ENCODE measurements around the gene CINP. TPM values are rescaled to one million over a fixed set of nuclear protein-coding genes. Genes with fewer than 3 reads are reported as not detected.

Gene CINP
- total RNA-seq, 3 donors from 2014 or later: 23.3 to 31.0 (median 26.7) TPM

GRCh38 chr14:102370305-102370809 lies 7.7 kb upstream of the CINP start:
- peak; percentile 57 for ATAC-seq
- TF ChIP-seq, protein P1, sequence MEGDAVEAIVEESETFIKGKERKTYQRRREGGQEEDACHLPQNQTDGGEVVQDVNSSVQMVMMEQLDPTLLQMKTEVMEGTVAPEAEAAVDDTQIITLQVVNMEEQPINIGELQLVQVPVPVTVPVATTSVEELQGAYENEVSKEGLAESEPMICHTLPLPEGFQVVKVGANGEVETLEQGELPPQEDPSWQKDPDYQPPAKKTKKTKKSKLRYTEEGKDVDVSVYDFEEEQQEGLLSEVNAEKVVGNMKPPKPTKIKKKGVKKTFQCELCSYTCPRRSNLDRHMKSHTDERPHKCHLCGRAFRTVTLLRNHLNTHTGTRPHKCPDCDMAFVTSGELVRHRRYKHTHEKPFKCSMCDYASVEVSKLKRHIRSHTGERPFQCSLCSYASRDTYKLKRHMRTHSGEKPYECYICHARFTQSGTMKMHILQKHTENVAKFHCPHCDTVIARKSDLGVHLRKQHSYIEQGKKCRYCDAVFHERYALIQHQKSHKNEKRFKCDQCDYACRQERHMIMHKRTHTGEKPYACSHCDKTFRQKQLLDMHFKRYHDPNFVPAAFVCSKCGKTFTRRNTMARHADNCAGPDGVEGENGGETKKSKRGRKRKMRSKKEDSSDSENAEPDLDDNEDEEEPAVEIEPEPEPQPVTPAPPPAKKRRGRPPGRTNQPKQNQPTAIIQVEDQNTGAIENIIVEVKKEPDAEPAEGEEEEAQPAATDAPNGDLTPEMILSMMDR (IDR thresholded peaks at IDR 0.05): no peak
- H3K9me3 ChIP-seq: no peaks in the 10 kb centered on the region
- intact Hi-C loops (cut with DNase I, micrococcal nuclease): no loop called here
- H3K4me3 ChIP-seq: no peak overlapping the region
- H3K4me1 ChIP-seq (ENCODE audit: low read depth): no peaks in the 10 kb centered on the region
- no peaks in the 10 kb centered on the region for H3K36me3 ChIP-seq (ENCODE audit: low read depth)
- no peak for DNase-seq

DNA sequence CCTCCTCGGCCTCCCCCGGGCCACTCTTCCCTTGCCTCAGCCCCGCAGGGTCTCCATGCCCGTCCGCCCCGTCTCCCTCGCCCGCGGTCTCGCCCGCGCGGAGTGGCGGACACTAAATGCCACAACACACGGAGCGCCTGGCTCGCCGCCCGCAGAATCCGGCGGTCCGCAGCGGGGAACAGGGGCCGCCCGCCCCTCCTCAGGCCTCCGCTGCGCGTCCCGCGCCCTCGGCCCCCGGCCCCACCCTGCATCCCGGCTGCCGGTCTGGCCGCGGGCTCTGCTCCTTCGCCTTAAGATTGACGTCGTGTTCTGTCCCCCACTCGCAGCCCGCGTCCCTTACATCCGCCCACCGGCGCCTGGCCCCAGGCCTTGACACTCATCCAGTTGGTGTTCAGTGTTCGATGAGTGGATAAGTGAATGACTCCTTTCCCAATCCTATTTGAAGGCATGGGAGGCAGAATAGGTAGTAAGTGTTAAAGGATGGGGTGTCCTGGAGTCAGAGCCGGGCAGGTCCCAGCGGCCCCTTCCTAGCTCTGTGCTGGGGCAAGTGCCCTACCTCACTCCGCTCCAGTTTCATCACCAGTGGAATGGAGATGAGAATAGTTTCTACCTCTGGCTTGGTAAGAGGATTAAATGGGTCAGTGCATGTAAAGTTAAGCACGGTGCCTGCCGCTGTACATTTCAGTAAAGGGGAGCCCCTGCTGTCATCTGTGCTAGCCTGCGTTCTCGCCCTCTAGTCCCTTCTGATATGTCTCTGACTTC lies 673 bp upstream of the CINP start:
- H3K36me3 ChIP-seq (ENCODE audit: low read depth): no peaks in the 10 kb centered on the region
- DNase-seq (peak in 1 of 3 donors; percentile 43), ATAC-seq (peak; percentile 58)
- H3K9me3 ChIP-seq: no peaks in the 10 kb centered on the region
- H3K4me1 ChIP-seq (ENCODE audit: low read depth): peaks cover 18% of the 10 kb centered on the region
- peak overlapping the region; percentile 75 for H3K4me3 ChIP-seq
- TF ChIP-seq, protein P1 (IDR thresholded peaks at IDR 0.05): no peak
- intact Hi-C loops (cut with DNase I, micrococcal nuclease): no loop called here

GRCh38 chr14:102362084-102362483 lies 606 bp downstream of the CINP start:
- no peak for DNase-seq
- Histone ChIP-seq H3K4me1 (ENCODE audit: low read depth) (peaks cover 18% of the 10 kb centered on the region), H3K9me3 (no peaks in the 10 kb centered on the region), H3K36me3 (ENCODE audit: low read depth) (no peaks in the 10 kb centered on the region), H3K4me3 (peak overlapping the region; percentile 75)
- ATAC-seq: peak; percentile 6
- intact Hi-C loops (cut with DNase I, micrococcal nuclease): no loop called here
- TF ChIP-seq, protein P1 (IDR thresholded peaks at IDR 0.05): no peak

GRCh38 chr14:102360388-102360787 lies 2.3 kb downstream of the CINP start:
- TF ChIP-seq, protein P1 (IDR thresholded peaks at IDR 0.05): no peak
- intact Hi-C loops (cut with DNase I, micrococcal nuclease): no loop called here
- DNase-seq (no peak), ATAC-seq (no peak)
- no peaks in the 10 kb centered on the region for H3K36me3 ChIP-seq (ENCODE audit: low read depth)
- H3K4me3 ChIP-seq: no peak overlapping the region
- H3K4me1 ChIP-seq (ENCODE audit: low read depth): peaks cover 18% of the 10 kb centered on the region
- no peaks in the 10 kb centered on the region for H3K9me3 ChIP-seq

GRCh38 chr14:102359341-102359740 lies 3.3 kb downstream of the CINP start:
- no peaks in the 10 kb centered on the region for H3K36me3 ChIP-seq (ENCODE audit: low read depth)
- ATAC-seq: no peak
- no peak overlapping the region for H3K4me3 ChIP-seq
- intact Hi-C loops (cut with DNase I, micrococcal nuclease): no loop called here
- no peaks in the 10 kb centered on the region for H3K9me3 ChIP-seq
- TF ChIP-seq, protein P1 (IDR thresholded peaks at IDR 0.05): no peak
- peaks cover 18% of the 10 kb centered on the region for H3K4me1 ChIP-seq (ENCODE audit: low read depth)
- DNase-seq: no peak
